H9 (cell line): ENCODE measurements around the gene ETFA. TPM values are rescaled to one million over a fixed set of nuclear protein-coding genes. Genes with fewer than 3 reads are reported as not detected.
A peak's percentile ranks its signal among the peaks of the same experiment; 100 is the strongest.

Source experiments
- DNase-seq: peaks from one replicate; pipeline ENCODE4 v3.0.0-alpha.2; 2017
- H2AFZ ChIP-seq: one replicate; pipeline ENCODE4 v1.6.1; 2013; ENCODE audit warnings: mild to moderate bottlenecking, low read length, control low read depth, moderate library complexity
- H2AK5ac ChIP-seq: 2 replicates; pipeline ENCODE4 v1.6.1; 2013; ENCODE audit warnings: low read length, control low read depth, mixed read lengths; ENCODE audit not compliant: insufficient read length
- H2BK120ac ChIP-seq: one replicate; pipeline ENCODE4 v1.6.1; 2013; ENCODE audit warnings: low read depth, mild to moderate bottlenecking, low read length, control low read depth, inconsistent platforms; ENCODE audit not compliant: poor library complexity, severe bottlenecking
- H2BK12ac ChIP-seq: 2 replicates; pipeline ENCODE4 v1.6.1; 2013; ENCODE audit warnings: low read length, control low read depth, mixed read lengths, low read depth; ENCODE audit not compliant: insufficient read length
- H2BK15ac ChIP-seq: 2 replicates; pipeline ENCODE4 v1.6.1; 2013; ENCODE audit warnings: low read depth, low read length, control low read depth
- H2BK20ac ChIP-seq: one replicate; pipeline ENCODE4 v1.6.1; 2013; ENCODE audit warnings: low read depth, mild to moderate bottlenecking, low read length, control low read depth, inconsistent platforms; ENCODE audit not compliant: poor library complexity, severe bottlenecking
- H2BK5ac ChIP-seq: 2 replicates; pipeline ENCODE4 v1.6.1; 2013; ENCODE audit warnings: low read length, control low read depth, mixed read lengths; ENCODE audit not compliant: insufficient read length
- H3K14ac ChIP-seq: 2 replicates; pipeline ENCODE4 v1.6.1; 2013; ENCODE audit warnings: low read length, control low read depth; ENCODE audit not compliant: insufficient read depth
- H3K18ac ChIP-seq: 2 replicates; pipeline ENCODE4 v1.6.1; 2013; ENCODE audit warnings: low read depth, mild to moderate bottlenecking, mixed read lengths, low read length, control low read depth; ENCODE audit not compliant: insufficient read length
- H3K23ac ChIP-seq: 2 replicates; pipeline ENCODE4 v1.6.1; 2013; ENCODE audit warnings: low read length, control low read depth, mixed read lengths, low read depth; ENCODE audit not compliant: insufficient read length
- H3K23me2 ChIP-seq: 2 replicates; pipeline ENCODE4 v1.6.1; 2013; ENCODE audit warnings: low read depth, mild to moderate bottlenecking, mixed read lengths, low read length, control low read depth; ENCODE audit not compliant: insufficient read length, poor library complexity, severe bottlenecking
- H3K27ac ChIP-seq: 2 replicates; pipeline ENCODE4 v1.5.1; 2013; ENCODE audit warnings: low read length, control low read depth, mixed read lengths, low read depth; ENCODE audit not compliant: insufficient read length
- H3K27me3 ChIP-seq: 2 replicates; pipeline ENCODE4 v1.6.1; 2013; ENCODE audit warnings: low read length, control low read depth, inconsistent platforms; ENCODE audit not compliant: insufficient read depth
- H3K4ac ChIP-seq: 2 replicates; pipeline ENCODE4 v1.6.1; 2013; ENCODE audit warnings: low read depth, mild to moderate bottlenecking, control low read depth, inconsistent platforms, low read length, moderate library complexity
- H3K4me1 ChIP-seq: 2 replicates; pipeline ENCODE4 v1.6.1; 2013; ENCODE audit warnings: low read length, control low read depth, inconsistent platforms; ENCODE audit not compliant: insufficient read depth
- H3K4me2 ChIP-seq: 2 replicates; pipeline ENCODE4 v1.6.1; 2013; ENCODE audit warnings: low read length, control low read depth, mixed read lengths; ENCODE audit not compliant: insufficient read length, insufficient read depth
- H3K56ac ChIP-seq: 2 replicates; pipeline ENCODE4 v1.6.1; 2013; ENCODE audit warnings: low read depth, mild to moderate bottlenecking, mixed read lengths, low read length, control low read depth; ENCODE audit not compliant: insufficient read length
- H3K79me1 ChIP-seq: 2 replicates; pipeline ENCODE4 v1.6.1; 2013; ENCODE audit warnings: low read depth, mild to moderate bottlenecking, moderate library complexity, low read length, control low read depth, inconsistent platforms; ENCODE audit not compliant: insufficient read depth, poor library complexity, severe bottlenecking
- H3K79me2 ChIP-seq: 2 replicates; pipeline ENCODE4 v1.6.1; 2013; ENCODE audit warnings: low read length, control low read depth, inconsistent platforms; ENCODE audit not compliant: insufficient read depth
- H3K9ac ChIP-seq: 2 replicates; pipeline ENCODE4 v1.6.1; 2013; ENCODE audit warnings: low read length, control low read depth, mixed read lengths; ENCODE audit not compliant: insufficient read length; ENCODE audit errors: extremely low read depth
- H3K9me3 ChIP-seq: one replicate; pipeline ENCODE4 v1.6.1; 2013; ENCODE audit warnings: low read depth, low read length, inconsistent platforms; ENCODE audit not compliant: control insufficient read depth
- H3T11ph ChIP-seq: one replicate; pipeline ENCODE4 v1.6.1; 2013; ENCODE audit warnings: mild to moderate bottlenecking, low read length, control low read depth, inconsistent platforms
- H4K20me1 ChIP-seq: one replicate; pipeline ENCODE4 v1.6.1; 2013; ENCODE audit not compliant: control insufficient read depth, insufficient read length, insufficient read depth
- H4K5ac ChIP-seq: 2 replicates; pipeline ENCODE4 v1.6.1; 2013; ENCODE audit warnings: low read depth, mild to moderate bottlenecking, mixed read lengths, low read length, control low read depth; ENCODE audit not compliant: insufficient read length
- H4K8ac ChIP-seq: replicated peaks from 2 replicates; pipeline ENCODE4 v1.6.1; 2013; ENCODE audit warnings: low read length, control low read depth, mixed read lengths, low read depth; ENCODE audit not compliant: insufficient read length
- H4K91ac ChIP-seq: 2 replicates; pipeline ENCODE4 v1.6.1; 2013; ENCODE audit warnings: low read depth, mild to moderate bottlenecking, moderate library complexity, mixed read lengths, low read length, control low read depth; ENCODE audit not compliant: insufficient read length
- H3K27ac Mint-ChIP-seq, 3 experiments: 2 replicates in 2 of 3; 3 replicates in 1 of 3; pipeline ENCODE4 v1.8.0; 2020 to 2021; ENCODE audit warnings: mixed read lengths in 3 of 3, mild to moderate bottlenecking in 1 of 3, moderate library complexity in 1 of 3
- H3K27me3 Mint-ChIP-seq: 2 replicates; pipeline ENCODE4 v1.8.0; 2021; ENCODE audit warnings: low read depth, mild to moderate bottlenecking, moderate library complexity, mixed read lengths
- H3K36me3 Mint-ChIP-seq, 3 experiments: 2 replicates in 2 of 3; 3 replicates in 1 of 3; pipeline ENCODE4 v1.8.0; 2020 to 2021; ENCODE audit warnings: low read depth in 3 of 3, mixed read lengths in 3 of 3; ENCODE audit not compliant: insufficient read depth in 1 of 3
- H3K4me1 Mint-ChIP-seq, 2 experiments: 2 replicates each; pipeline ENCODE4 v1.8.0; 2020; ENCODE audit warnings: mixed read lengths in 2 of 2
- H3K4me3 Mint-ChIP-seq, 2 experiments: 2 replicates in 1 of 2; 3 replicates in 1 of 2; pipeline ENCODE4 v1.8.0; 2020 to 2021; ENCODE audit warnings: mild to moderate bottlenecking in 2 of 2, mixed read lengths in 2 of 2, moderate library complexity in 1 of 2
- H3K9me3 Mint-ChIP-seq, 2 experiments: 2 replicates in 1 of 2; 3 replicates in 1 of 2; pipeline ENCODE4 v1.8.0; 2020; ENCODE audit warnings: mild to moderate bottlenecking in 2 of 2, mixed read lengths in 2 of 2, moderate library complexity in 1 of 2
- WGBS: extraction: QIAGEN DNeasy Blood & Tissue Kit; methylation state at CpG from one replicate; pipeline ENCODE4 v1.1.7; 2013; ENCODE audit warnings: missing lambda C conversion rate, low lambda C conversion rate, mixed read lengths; ENCODE audit not compliant: insufficient read length; ENCODE audit errors: extremely low coverage; 5-methylcytosine and 5-hydroxymethylcytosine counted together
- total RNA-seq: library from RNA; stranded (reverse); gene quantifications from 2 replicates; pipeline ENCODE4 v1.2.1, GENCODE V29; 2021
- TF ChIP-seq, protein P1 (sequence below): fragments of 200-600 bp; sonication (generic); conservative IDR thresholded peaks from 3 replicates; pipeline ENCODE4 v1.8.0; 2021; ENCODE audit warnings: antibody characterized with exemption, mild to moderate bottlenecking

ETFA gene
- total RNA-seq, 1 experiment from 2014 or later: 109 TPM

GRCh38 chr15:76235186-76235826 is 76.0 kb downstream of the ETFA start:
- no peak overlapping the region for H3K27ac ChIP-seq
- no peak overlapping the region for H3K14ac ChIP-seq
- no peak overlapping the region for H3K9ac ChIP-seq
- no peak overlapping the region for H3K56ac ChIP-seq
- H2BK12ac ChIP-seq: no peak overlapping the region
- H2AFZ ChIP-seq: no peak overlapping the region
- H3K9me3 ChIP-seq: no peaks in the 10 kb centered on the region
- no peak overlapping the region for H3K23ac ChIP-seq
- no peak for DNase-seq
- no peak overlapping the region for H2AK5ac ChIP-seq
- Mint-ChIP-seq H3K27me3 (no peaks in the 10 kb centered on the region), H3K9me3 (no peaks in the 10 kb centered on the region), H3K36me3 (peaks cover 4 to 7% (median 7%) of the 10 kb centered on the region in 3 experiments; a peak in 6 of 7 replicates), H3K4me3 (no peak overlapping the region), H3K27ac (no peak overlapping the region), H3K4me1 (peaks cover 10 to 14% of the 10 kb centered on the region in 2 experiments)
- no peak overlapping the region for H4K8ac ChIP-seq
- H3K27me3 ChIP-seq: no peaks in the 10 kb centered on the region
- no peak overlapping the region for H4K5ac ChIP-seq
- H2BK15ac ChIP-seq: no peak overlapping the region
- H3K4me2 ChIP-seq: no peak overlapping the region
- TF ChIP-seq, protein P1, sequence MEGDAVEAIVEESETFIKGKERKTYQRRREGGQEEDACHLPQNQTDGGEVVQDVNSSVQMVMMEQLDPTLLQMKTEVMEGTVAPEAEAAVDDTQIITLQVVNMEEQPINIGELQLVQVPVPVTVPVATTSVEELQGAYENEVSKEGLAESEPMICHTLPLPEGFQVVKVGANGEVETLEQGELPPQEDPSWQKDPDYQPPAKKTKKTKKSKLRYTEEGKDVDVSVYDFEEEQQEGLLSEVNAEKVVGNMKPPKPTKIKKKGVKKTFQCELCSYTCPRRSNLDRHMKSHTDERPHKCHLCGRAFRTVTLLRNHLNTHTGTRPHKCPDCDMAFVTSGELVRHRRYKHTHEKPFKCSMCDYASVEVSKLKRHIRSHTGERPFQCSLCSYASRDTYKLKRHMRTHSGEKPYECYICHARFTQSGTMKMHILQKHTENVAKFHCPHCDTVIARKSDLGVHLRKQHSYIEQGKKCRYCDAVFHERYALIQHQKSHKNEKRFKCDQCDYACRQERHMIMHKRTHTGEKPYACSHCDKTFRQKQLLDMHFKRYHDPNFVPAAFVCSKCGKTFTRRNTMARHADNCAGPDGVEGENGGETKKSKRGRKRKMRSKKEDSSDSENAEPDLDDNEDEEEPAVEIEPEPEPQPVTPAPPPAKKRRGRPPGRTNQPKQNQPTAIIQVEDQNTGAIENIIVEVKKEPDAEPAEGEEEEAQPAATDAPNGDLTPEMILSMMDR: peak; percentile 58
- no peak overlapping the region for H2BK120ac ChIP-seq
- H2BK20ac ChIP-seq: no peak overlapping the region
- no peak overlapping the region for H3K18ac ChIP-seq
- no peak overlapping the region for H3T11ph ChIP-seq
- no CpG with 5 or more reads among the region's 3 CpGs for WGBS
- no peaks in the 10 kb centered on the region for H3K79me1 ChIP-seq
- H2BK5ac ChIP-seq: no peak overlapping the region
- H4K91ac ChIP-seq: no peak overlapping the region
- H3K23me2 ChIP-seq: no peaks in the 10 kb centered on the region
- H3K79me2 ChIP-seq: no peaks in the 10 kb centered on the region
- no peak overlapping the region for H3K4ac ChIP-seq
- H3K4me1 ChIP-seq: no peaks in the 10 kb centered on the region
- no peaks in the 10 kb centered on the region for H4K20me1 ChIP-seq
